GM21723 (cell line): ENCODE data around the gene VDAC1.

Experiments
- ATAC-seq: cut with Tn5 transposase; IDR thresholded peaks from one replicate; pipeline ENCODE4 v1.9.1; 2021; ENCODE audit warnings: mild to moderate bottlenecking, moderate library complexity; ENCODE audit not compliant: unreplicated experiment

VDAC1 gene

GRCh38 chr5:134025786-134026185, 21.0 kb upstream of the VDAC1 start:
- ATAC-seq, result no peak

- no peak for ATAC-seq
These were observed 20.0 kb upstream of the VDAC1 start for GRCh38 chr5:134024811-134025210.

GRCh38 chr5:134022333-134022732, 17.6 kb upstream of the VDAC1 start:
- ATAC-seq, result no peak

- no peak for ATAC-seq
These were observed 15.4 kb upstream of the VDAC1 start for GRCh38 chr5:134020188-134020587.

GRCh38 chr5:134019636-134020035, 14.9 kb upstream of the VDAC1 start:
- no peak for ATAC-seq

- no peak for ATAC-seq
These were observed 14.2 kb upstream of the VDAC1 start for GRCh38 chr5:134018986-134019316.

- ATAC-seq, result no peak
These were observed 13.6 kb upstream of the VDAC1 start for GRCh38 chr5:134018154-134018985.

- ATAC-seq, result no peak
These were observed 3.5 kb upstream of the VDAC1 start for GRCh38 chr5:134008266-134008749.

- ATAC-seq, result no peak
These were observed 2.9 kb upstream of the VDAC1 start for GRCh38 chr5:134007581-134008265.

- ATAC-seq, result no peak
These were observed 1.3 kb upstream of the VDAC1 start for GRCh38 chr5:134006115-134006514.

GRCh38 chr5:134005417-134006061, 764 bp upstream of the VDAC1 start:
- no peak for ATAC-seq

- peak; percentile 40 for ATAC-seq
These were observed 754 bp downstream of the VDAC1 start for GRCh38 chr5:134003817-134004625.

- no peak for ATAC-seq
These were observed 1.5 kb downstream of the VDAC1 start for GRCh38 chr5:134003064-134003816.

GRCh38 chr5:134001938-134002731, 2.6 kb downstream of the VDAC1 start:
- ATAC-seq, result no peak

GRCh38 chr5:134000696-134001453, 3.9 kb downstream of the VDAC1 start:
- ATAC-seq, result no peak

GRCh38 chr5:134000091-134000511, 4.7 kb downstream of the VDAC1 start:
- ATAC-seq, result no peak

GRCh38 chr5:133998807-133999206, 6.0 kb downstream of the VDAC1 start:
- ATAC-seq, result no peak

- no peak for ATAC-seq
These were observed 6.7 kb downstream of the VDAC1 start for GRCh38 chr5:133998042-133998441.
